Right lobe of liver (tissue), 6 donors: Measurements from ENCODE around the gene CHST13. TPM values are rescaled to one million over a fixed set of nuclear protein-coding genes. Genes with fewer than 3 reads are reported as not detected.
A peak's percentile ranks its signal among the peaks of the same experiment; 100 is the strongest.

ENCODE experiments used
- ATAC-seq, 4 donors: fragments of 200-7000 bp; cut with Tn5 transposase; one replicate each; pipeline ENCODE4 v1.9.1; 2020; ENCODE audit warnings: mild to moderate bottlenecking in 4 of 4, moderate library complexity in 4 of 4
- DNase-seq, 3 donors: peaks; one replicate each; pipeline ENCODE4 v3.0.0-alpha.2; 2020
- H3K27ac ChIP-seq, 3 donors: fragments of 200-600 bp; one replicate each; pipeline ENCODE4 v1.8.0; 2022
- H3K27me3 ChIP-seq, 2 donors: fragments of 200-600 bp; one replicate each; pipeline ENCODE4 v1.8.0; 2022
- H3K36me3 ChIP-seq, 4 donors: fragments of 200-600 bp; sonication (generic) in 1 of 4; one replicate each; pipeline versions ENCODE4 v1.5.1 to v1.8.0; 2017 to 2022; ENCODE audit warnings: control low read depth in 1 of 4
- H3K4me1 ChIP-seq, 4 donors: fragments of 200-600 bp; sonication (generic) in 1 of 4; one replicate each; pipeline versions ENCODE4 v1.5.1 to v1.8.0; 2017 to 2022; ENCODE audit warnings: control low read depth in 1 of 4
- H3K4me3 ChIP-seq, 3 donors: fragments of 200-600 bp; one replicate each; pipeline ENCODE4 v1.8.0; 2022
- H3K9me3 ChIP-seq, 4 donors: fragments of 200-600 bp; sonication (generic) in 1 of 4; one replicate each; pipeline versions ENCODE4 v1.5.1 to v1.8.0; 2017 to 2022; ENCODE audit warnings: control low read depth in 1 of 4
- CTCF ChIP-seq, 4 donors: fragments of 200-600 bp in 3 of 4; fragments of 450-650 bp in 1 of 4; IDR thresholded peaks; one replicate each; pipeline versions ENCODE4 v1.5.1 to v1.8.0; 2016 to 2022; ENCODE audit warnings: antibody characterized with exemption in 4 of 4, mild to moderate bottlenecking in 2 of 4
- POLR2A ChIP-seq: fragments of 450-650 bp; IDR thresholded peaks from one replicate; pipeline ENCODE4 v1.6.1; 2017; ENCODE audit warnings: antibody characterized with exemption, mild to moderate bottlenecking
- WGBS: methylation state at CpG from one replicate; pipeline ENCODE4 v1.1.6; 2018; ENCODE audit warnings: low coverage, low lambda C conversion rate; ENCODE audit not compliant: insufficient coverage; ENCODE audit errors: missing lambda C conversion rate; 5-methylcytosine and 5-hydroxymethylcytosine counted together
- intact Hi-C, 2 donors: fragments of 100-400 bp; cut with DNase I; formaldehyde crosslinking; loops; one replicate each; pipeline versions ENCODE4 v1.11.2 to v1.14.1; 2022
- total RNA-seq, 6 experiments: library from RNA; depleted of rRNA in 2 of 6; stranded (reverse); fragments of >200 nt in 2 of 6; fragmentation: NEBNext Ultra II Directional in 3 of 6; extraction: Animal tissue kit (Norgen Biotek cat#: 25700) in 3 of 6; gene quantifications; one replicate each; pipeline versions ENCODE4 v1.1.0 to v1.2.4, GENCODE V29; 2016 to 2023
- donor health status: DM: no; HTN: yes; CAD: no.
- donor health status: DM: no; HTN: no; CAD: no.
- donor health status: DM: no; HTN: no; CAD: no.
- donor health status: DM: no; HTN: yes; CAD: no.
- donor health status: DM: no; HTN: yes; CAD: no.

Gene CHST13
- total RNA-seq, 6 experiments from 2014 or later: 23.5 to 48.9 (median 28.2) TPM

- WGBS: 97% methylated on average over 5 of the region's 9 CpGs
- H3K27ac ChIP-seq: no peak overlapping the region
- H3K4me1 ChIP-seq: no peaks in the 10 kb centered on the region
- H3K27me3 ChIP-seq: no peaks in the 10 kb centered on the region
- H3K36me3 ChIP-seq: peaks cover 0 to 17% (median 0%) of the 10 kb centered on the region in 4 donors
- TF ChIP-seq CTCF (IDR thresholded peaks at IDR 0.05) (no peak), POLR2A (no peak)
- ATAC-seq: no peak
- intact Hi-C loops: no loop called here
- peak in 1 of 3 donors; percentile 43 for DNase-seq
- H3K4me3 ChIP-seq: no peak overlapping the region
- H3K9me3 ChIP-seq: no peaks in the 10 kb centered on the region
These were observed 24.6 kb upstream of the CHST13 start for GRCh38 chr3:126499401-126499800.

GRCh38 chr3:126500016-126500415 lies 23.9 kb upstream of the CHST13 start:
- no peak for TF ChIP-seq POLR2A
- TF ChIP-seq CTCF (IDR thresholded peaks at IDR 0.05): no peak
- H3K9me3 ChIP-seq: no peaks in the 10 kb centered on the region
- no CpG with 5 or more reads among the region's 7 CpGs for WGBS
- DNase-seq: peak in 1 of 3 donors; percentile 25
- no peak for ATAC-seq
- no peaks in the 10 kb centered on the region for H3K27me3 ChIP-seq
- peaks cover 0 to 14% (median 0%) of the 10 kb centered on the region in 4 donors for H3K36me3 ChIP-seq
- intact Hi-C loops: no loop called here
- no peak overlapping the region for H3K4me3 ChIP-seq
- no peak overlapping the region for H3K27ac ChIP-seq
- H3K4me1 ChIP-seq: no peaks in the 10 kb centered on the region

GRCh38 chr3:126501054-126501453 lies 22.9 kb upstream of the CHST13 start:
- H3K4me1 ChIP-seq: no peaks in the 10 kb centered on the region
- 62% methylated on average over 4 of the region's 5 CpGs for WGBS
- intact Hi-C loops: no loop called here
- no peaks in the 10 kb centered on the region for H3K9me3 ChIP-seq
- ATAC-seq (no peak), DNase-seq (no peak)
- no peaks in the 10 kb centered on the region for H3K27me3 ChIP-seq
- H3K36me3 ChIP-seq: peaks cover 0 to 15% (median 0%) of the 10 kb centered on the region in 4 donors
- H3K4me3 ChIP-seq: no peak overlapping the region
- TF ChIP-seq POLR2A: no peak
- H3K27ac ChIP-seq: no peak overlapping the region

GRCh38 chr3:126501736-126502135 lies 22.2 kb upstream of the CHST13 start:
- TF ChIP-seq POLR2A (no peak), CTCF (IDR thresholded peaks at IDR 0.05) (no peak)
- intact Hi-C loops: no loop called here
- H3K9me3 ChIP-seq: no peaks in the 10 kb centered on the region
- H3K4me3 ChIP-seq: no peak overlapping the region
- DNase-seq (peak in 2 of 3 donors; percentile 54 to 80), ATAC-seq (peak; percentile 26 to 76 (median 67))
- H3K36me3 ChIP-seq: peaks cover 0 to 21% (median 0%) of the 10 kb centered on the region in 4 donors
- no peaks in the 10 kb centered on the region for H3K4me1 ChIP-seq
- H3K27me3 ChIP-seq: no peaks in the 10 kb centered on the region
- WGBS: 50% methylated on average over 5 of the region's 7 CpGs
- H3K27ac ChIP-seq: no peak overlapping the region

GRCh38 chr3:126502656-126503055 lies 21.3 kb upstream of the CHST13 start:
- Histone ChIP-seq H3K27ac (no peak overlapping the region), H3K27me3 (no peaks in the 10 kb centered on the region), H3K4me1 (no peaks in the 10 kb centered on the region), H3K4me3 (no peak overlapping the region), H3K36me3 (peaks cover 0 to 25% (median 0%) of the 10 kb centered on the region in 4 donors), H3K9me3 (no peaks in the 10 kb centered on the region)
- DNase-seq (no peak), ATAC-seq (no peak)
- TF ChIP-seq POLR2A: no peak
- TF ChIP-seq CTCF (IDR thresholded peaks at IDR 0.05): no peak
- 70% methylated on average over 1 of the region's 1 CpG for whole genome bisulfite sequencing
- intact Hi-C loops: no loop called here
